ENCODE measurements around the gene KLHDC1. TPM values are rescaled to one million over a fixed set of nuclear protein-coding genes. Genes with fewer than 3 reads are reported as not detected.
"Not testable (repeated sequence)": the region's sequence is repeated elsewhere in the genome, so short reads cannot be mapped to it uniquely, and the experiment has no call there.

The KLHDC1 gene
- total RNA-seq, 1 donor from 2014 or later: 0.17 TPM

GRCh38 chr14:49770212-49770817 is 77.4 kb downstream of the KLHDC1 start:
- TF ChIP-seq CTCF (conservative IDR thresholded peaks at IDR 0.05; ENCODE audit: low read depth, low read length): no peak
- peak overlapping the region; percentile 97 for H3K4me3 ChIP-seq (ENCODE audit: low read depth, low read length)
- DNase-seq (ENCODE audit: low read depth): peak; percentile 79

GRCh38 chr14:49771691-49772090 is 78.8 kb downstream of the KLHDC1 start:
- H3K4me3 ChIP-seq (ENCODE audit: low read depth, low read length); DNase-seq (ENCODE audit: low read depth): not testable (repeated sequence)

GRCh38 chr14:49774106-49774505 is 81.2 kb downstream of the KLHDC1 start:
- no peak for TF ChIP-seq CTCF (conservative IDR thresholded peaks at IDR 0.05; ENCODE audit: low read depth, low read length)
- DNase-seq (ENCODE audit: low read depth): no peak
- H3K4me3 ChIP-seq (ENCODE audit: low read depth, low read length): no peak overlapping the region

GRCh38 chr14:49778421-49778820 is 85.5 kb downstream of the KLHDC1 start:
- TF ChIP-seq CTCF (conservative IDR thresholded peaks at IDR 0.05; ENCODE audit: low read depth, low read length): no peak
- no peak for DNase-seq (ENCODE audit: low read depth)
- no peak overlapping the region for H3K4me3 ChIP-seq (ENCODE audit: low read depth, low read length)

GRCh38 chr14:49781040-49781439 is 88.1 kb downstream of the KLHDC1 start:
- H3K4me3 ChIP-seq (ENCODE audit: low read depth, low read length); DNase-seq (ENCODE audit: low read depth): not testable (repeated sequence)

DNA sequence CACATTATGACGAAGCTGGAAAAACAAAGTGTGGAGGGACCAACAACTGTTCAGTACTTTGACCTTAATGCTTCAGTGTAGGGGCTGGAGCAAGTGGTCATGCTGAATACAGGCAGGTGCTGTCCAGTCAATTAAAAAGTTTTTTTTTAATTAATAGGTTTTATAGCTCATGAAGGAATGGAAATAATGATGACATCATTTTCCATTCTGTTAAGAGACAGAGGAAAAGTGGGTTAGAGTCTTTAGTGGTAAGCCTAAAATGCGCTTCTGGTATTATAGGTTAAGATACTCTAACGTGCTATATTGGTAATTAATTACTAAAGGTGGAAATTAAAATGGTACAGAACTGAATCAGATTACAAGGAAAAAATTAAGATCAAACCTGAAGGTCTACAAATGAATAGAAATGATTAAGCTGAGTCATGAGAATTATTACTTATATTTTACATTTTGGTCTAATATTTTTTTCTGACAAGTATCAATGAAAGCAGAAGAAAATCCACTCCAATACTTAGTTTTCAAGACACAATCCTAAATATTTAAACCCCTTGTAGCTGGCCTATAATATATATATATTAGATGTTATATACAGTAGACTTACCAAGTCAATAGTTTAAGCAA is 90.6 kb downstream of the KLHDC1 start:
- no peak overlapping the region for H3K4me3 ChIP-seq (ENCODE audit: low read depth, low read length)
- no peak for DNase-seq (ENCODE audit: low read depth)
- TF ChIP-seq CTCF (conservative IDR thresholded peaks at IDR 0.05; ENCODE audit: low read depth, low read length): no peak

- no peak for DNase-seq (ENCODE audit: low read depth)
- no peak overlapping the region for H3K4me3 ChIP-seq (ENCODE audit: low read depth, low read length)
- TF ChIP-seq CTCF (conservative IDR thresholded peaks at IDR 0.05; ENCODE audit: low read depth, low read length): no peak
Observed at GRCh38 chr14:49786315-49786714, 93.4 kb downstream of the KLHDC1 start.

DNA sequence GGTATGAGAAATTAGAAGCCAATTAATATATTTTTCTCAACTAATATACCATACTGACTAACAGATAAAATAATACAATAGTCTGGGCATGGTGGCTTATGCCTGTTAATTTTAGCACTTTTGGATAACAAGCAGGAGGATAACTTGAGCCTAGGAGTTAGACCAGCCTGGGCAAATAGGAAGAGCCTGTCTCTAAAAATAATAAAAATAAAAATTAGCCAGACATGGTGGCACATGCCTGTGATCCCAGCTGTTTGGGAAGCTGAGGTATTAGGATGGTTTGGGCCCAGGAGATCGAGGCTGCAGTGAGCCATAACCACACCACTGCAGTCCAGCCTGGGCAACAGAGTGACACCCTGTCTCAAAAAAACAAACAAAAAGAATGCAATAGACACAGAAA is 99.7 kb downstream of the KLHDC1 start:
- no peak for DNase-seq (ENCODE audit: low read depth)
- no peak overlapping the region for H3K4me3 ChIP-seq (ENCODE audit: low read depth, low read length)
- TF ChIP-seq CTCF (conservative IDR thresholded peaks at IDR 0.05; ENCODE audit: low read depth, low read length): no peak

Data from epithelial cell of proximal tubule (primary cell).